ENCODE results near the gene CARMIL1. TPM values are rescaled to one million over a fixed set of nuclear protein-coding genes. Genes with fewer than 3 reads are reported as not detected.

Gene CARMIL1
- total RNA-seq, 1 experiment from 2014 or later: 20.3 TPM

DNA sequence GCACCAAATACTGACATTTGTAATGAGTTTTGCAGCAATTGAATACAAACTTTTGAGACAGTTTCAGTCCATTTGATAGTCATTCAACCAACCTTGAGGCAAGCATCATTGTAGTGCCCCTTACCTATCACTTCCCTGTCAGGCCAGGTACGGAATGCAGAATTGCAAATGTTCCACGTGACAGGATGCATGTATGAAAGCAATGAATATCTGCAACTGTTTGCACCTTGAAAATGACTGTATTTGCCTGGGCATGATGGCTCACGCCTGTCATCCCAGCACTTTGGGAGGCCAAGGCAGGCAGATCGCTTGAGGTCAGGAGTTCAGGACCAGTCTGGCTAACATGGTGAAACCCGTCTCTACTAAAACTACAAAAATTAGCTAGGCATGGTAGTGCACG, 226.8 kb downstream of the CARMIL1 start:
- DNase-seq (ENCODE audit: low read depth): no peak

DNA sequence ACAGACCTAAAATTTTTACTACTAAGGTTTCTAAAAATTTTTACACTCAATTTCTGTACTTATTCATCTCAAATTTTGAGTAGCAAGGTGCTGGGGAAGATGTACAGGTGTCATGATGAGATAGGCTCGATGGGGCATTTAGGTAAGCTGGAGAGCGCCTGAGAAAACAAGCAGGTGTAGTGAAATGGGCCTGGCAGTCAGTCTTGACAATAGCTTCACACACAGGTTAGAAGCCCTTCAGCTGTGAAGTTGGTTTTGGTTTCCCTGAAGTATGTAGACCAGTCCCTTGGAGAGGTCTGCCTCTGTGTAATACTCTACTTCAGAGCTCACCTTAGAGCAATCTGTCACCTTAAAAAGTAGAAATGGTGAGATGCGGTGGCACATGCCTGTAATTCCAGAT, 228.9 kb downstream of the CARMIL1 start:
- no peak for DNase-seq (ENCODE audit: low read depth)

DNA sequence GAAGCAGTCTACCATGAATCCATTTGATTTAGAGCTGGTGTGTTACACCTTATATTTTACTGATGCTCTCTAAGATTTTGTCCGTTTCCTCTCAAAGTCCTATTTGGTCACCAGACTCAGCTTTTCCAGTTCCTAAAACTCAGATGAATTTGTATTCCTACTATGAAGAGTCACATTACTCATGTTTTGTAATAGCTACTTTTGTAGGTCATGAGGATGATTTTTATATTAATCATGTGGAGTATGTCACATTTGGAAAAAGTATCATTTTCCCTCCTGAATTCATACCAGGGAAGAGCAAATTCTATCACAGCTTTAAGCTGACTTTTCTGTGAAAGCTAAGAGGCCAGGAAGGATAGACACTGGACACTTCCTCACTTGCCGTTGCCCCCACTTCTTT, 232.2 kb downstream of the CARMIL1 start:
- DNase-seq (ENCODE audit: low read depth): peak; percentile 12

DNA sequence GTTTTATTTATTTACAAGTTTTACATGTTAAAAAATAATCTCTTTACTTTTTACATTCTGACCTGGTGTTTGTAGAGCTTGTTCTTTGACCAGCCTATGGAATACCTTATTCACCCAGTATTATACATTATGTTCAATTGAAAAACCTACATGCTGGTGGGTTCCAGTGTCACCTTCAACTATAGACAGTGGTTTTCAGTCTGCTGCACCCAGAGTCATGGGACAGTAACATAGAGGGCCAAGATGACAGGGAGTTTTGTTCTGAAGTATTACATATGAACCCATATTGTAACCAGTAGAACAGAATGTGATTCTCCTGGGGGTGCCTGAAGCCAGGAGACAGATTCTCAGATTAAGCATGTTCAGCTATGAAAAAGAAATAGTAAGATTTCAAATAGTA, 233.4 kb downstream of the CARMIL1 start:
- DNase-seq (ENCODE audit: low read depth): no peak

GRCh38 chr6:25519856-25520255, 240.7 kb downstream of the CARMIL1 start:
- DNase-seq (ENCODE audit: low read depth): peak; percentile 32

- no peak for DNase-seq (ENCODE audit: low read depth)
Observed at GRCh38 chr6:25524542-25524941, 245.4 kb downstream of the CARMIL1 start.

DNA sequence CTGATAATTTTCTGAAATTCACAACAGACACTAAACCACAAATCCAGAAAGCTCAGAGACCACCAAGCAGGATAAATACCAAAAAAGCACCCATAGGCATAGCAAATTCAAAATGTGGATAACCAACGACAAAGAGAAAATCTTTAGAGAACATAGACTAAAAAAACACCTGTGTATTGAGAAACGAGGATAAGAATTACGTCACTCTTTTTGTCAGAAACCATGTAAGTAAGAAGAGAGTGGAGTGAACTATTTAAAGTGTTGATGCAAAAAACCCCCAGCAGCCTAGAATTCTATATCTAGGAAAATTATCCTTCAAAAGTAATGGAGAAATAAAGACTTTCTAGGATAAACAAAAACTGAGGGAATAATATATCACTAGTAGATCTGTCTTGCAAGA, 245.9 kb downstream of the CARMIL1 start:
- DNase-seq (ENCODE audit: low read depth): no peak

DNA sequence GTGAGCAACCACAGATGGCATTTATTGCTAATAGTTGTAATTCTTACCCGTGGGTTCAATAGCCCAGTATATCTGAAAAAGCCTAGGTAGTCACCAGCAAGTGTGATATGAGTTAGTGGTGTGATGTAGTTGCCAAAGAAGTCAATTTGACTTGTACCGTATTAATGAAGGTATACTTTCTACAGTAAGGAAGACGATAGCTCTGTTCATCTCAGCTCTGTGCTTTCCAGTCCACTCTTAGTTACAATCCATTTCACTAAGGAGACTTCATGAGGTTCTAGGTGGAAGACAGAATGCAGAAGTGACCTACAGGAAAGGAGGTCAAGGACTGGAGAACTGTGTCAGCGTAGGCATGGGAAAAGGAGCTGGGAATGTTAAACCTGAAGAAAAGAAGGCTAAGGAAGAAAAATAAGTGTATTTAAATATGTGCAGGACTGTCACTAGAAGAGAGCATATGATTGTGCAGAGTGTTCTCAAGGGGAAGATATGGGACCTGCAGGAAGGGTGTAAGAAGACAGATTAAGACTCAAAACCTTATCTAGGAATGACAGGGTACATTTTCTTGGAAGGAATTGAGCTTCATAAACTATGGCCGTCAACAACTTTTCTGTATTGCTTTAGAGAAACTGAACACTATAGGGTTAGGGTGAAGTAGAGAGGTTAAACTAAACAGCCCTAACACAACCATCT, 255.9 kb downstream of the CARMIL1 start:
- DNase-seq (ENCODE audit: low read depth): no peak

GRCh38 chr6:25535632-25536225, 256.6 kb downstream of the CARMIL1 start:
- no peak for DNase-seq (ENCODE audit: low read depth)

DNA sequence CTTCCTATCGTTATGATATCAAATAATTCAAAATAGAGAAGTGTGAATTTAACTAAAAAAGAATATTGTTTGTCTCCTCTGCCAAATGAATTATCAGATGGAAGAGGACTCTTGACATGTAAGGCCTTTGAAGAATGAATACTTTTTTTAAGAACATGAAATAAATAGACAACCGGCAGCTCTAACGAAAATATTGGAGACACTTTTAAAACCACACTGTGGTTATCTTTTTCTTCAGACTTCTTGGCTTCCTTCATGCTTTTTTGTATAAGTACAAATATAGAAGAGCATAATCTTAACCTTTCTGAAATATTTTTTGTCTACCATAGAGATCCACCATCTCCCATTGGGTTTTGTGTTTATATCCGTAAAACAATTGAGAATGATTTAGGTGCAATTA, 257.6 kb downstream of the CARMIL1 start:
- no peak for DNase-seq (ENCODE audit: low read depth)

- DNase-seq (ENCODE audit: low read depth): no peak
Observed at GRCh38 chr6:25537349-25538018, 258.3 kb downstream of the CARMIL1 start.

DNA sequence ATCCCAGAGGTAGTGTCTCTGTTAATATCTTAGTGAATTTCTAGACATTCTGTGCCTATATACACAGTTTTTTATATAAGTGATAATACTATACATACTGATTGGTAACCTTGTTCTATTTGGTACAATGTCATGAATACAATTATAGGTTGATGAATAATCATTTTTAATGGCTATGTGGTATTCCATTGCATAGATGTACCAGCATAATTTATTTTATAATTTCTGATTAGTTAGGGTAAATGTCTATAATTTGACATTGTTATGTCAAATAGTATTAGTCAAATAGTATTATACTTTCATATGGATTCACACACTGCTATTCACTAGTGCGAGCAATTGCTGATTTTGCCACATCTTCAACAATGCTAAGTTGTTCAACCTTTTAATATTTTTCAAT, 262.1 kb downstream of the CARMIL1 start:
- DNase-seq (ENCODE audit: low read depth): no peak

GRCh38 chr6:25542984-25543910, 264.1 kb downstream of the CARMIL1 start:
- no peak for DNase-seq (ENCODE audit: low read depth)

DNA sequence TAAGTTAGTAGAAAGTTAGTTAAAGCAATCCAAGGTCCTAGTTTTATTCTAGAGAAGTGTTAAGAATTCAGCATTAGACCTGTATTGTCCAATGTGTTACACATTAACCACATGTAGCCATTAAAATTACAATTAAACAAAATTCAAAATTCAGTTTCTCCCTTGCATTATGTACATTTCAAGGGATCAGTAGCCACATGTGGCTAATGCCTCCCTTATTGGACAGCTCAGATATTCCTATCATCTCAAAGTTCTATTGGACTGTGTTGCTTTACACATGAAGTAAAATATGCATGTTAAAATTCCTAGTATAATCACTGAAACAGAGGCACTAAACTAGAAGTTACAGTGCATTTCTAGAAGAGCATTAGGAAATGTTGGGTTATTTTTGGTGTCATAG, 265.7 kb downstream of the CARMIL1 start:
- no peak for DNase-seq (ENCODE audit: low read depth)

GRCh38 chr6:25547797-25548196, 268.6 kb downstream of the CARMIL1 start:
- no peak for DNase-seq (ENCODE audit: low read depth)

GRCh38 chr6:25548451-25548850, 269.3 kb downstream of the CARMIL1 start:
- DNase-seq (ENCODE audit: low read depth): no peak

GRCh38 chr6:25550631-25551030, 271.5 kb downstream of the CARMIL1 start:
- DNase-seq (ENCODE audit: low read depth): no peak

DNA sequence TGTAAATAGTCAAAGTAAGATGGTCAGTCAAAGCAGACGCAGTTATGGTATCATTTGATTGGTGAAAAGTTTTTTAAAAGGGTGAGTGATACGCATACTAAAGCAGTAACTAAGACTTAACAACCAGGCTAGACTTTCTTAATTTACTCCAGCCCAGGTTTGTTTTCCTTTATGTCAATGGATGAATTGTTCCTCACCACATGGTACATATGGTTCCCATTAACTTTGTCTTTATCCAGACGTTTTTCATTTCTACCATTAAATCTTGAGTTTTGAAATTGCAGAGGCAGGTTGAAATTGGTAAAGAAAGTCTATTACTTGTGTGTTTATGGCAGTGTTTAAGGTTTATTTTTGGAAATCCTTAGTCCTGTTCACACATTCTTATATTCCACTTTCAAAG, 274.3 kb downstream of the CARMIL1 start:
- DNase-seq (ENCODE audit: low read depth): no peak

GRCh38 chr6:25555188-25555587, 276.0 kb downstream of the CARMIL1 start:
- no peak for DNase-seq (ENCODE audit: low read depth)

- peak; percentile 78 for DNase-seq (ENCODE audit: low read depth)
Observed at GRCh38 chr6:25556516-25556915, 277.3 kb downstream of the CARMIL1 start.

GRCh38 chr6:25558155-25558817, 279.1 kb downstream of the CARMIL1 start:
- no peak for DNase-seq (ENCODE audit: low read depth)

GRCh38 chr6:25560865-25561264, 281.7 kb downstream of the CARMIL1 start:
- no peak for DNase-seq (ENCODE audit: low read depth)

Data from M059J (cell line).